WTC11 (cell line): ENCODE data around the gene ACBD5.

Source experiments
- ATF2 ChIP-seq: sonication (generic); formaldehyde crosslinking; IDR thresholded peaks from 2 replicates; pipeline ENCODE4 v1.8.1; 2022; ENCODE audit warnings: low read depth, missing genetic modification reagents, borderline replicate concordance
- ATF3 ChIP-seq: sonication (generic); formaldehyde crosslinking; conservative IDR thresholded peaks from 2 replicates; pipeline ENCODE4 v1.8.1; 2022; ENCODE audit warnings: mild to moderate bottlenecking, missing genetic modification reagents
- CDX4 ChIP-seq: fragments of 250-450 bp; sonication (Bioruptor Pico); IDR thresholded peaks from 2 replicates; pipeline ENCODE4 v1.9.0; 2021; ENCODE audit warnings: moderate library complexity, mild to moderate bottlenecking, inconsistent platforms, borderline replicate concordance
- CREM ChIP-seq: sonication (generic); formaldehyde crosslinking; IDR thresholded peaks from 2 replicates; pipeline ENCODE4 v1.8.1; 2022; ENCODE audit warnings: mild to moderate bottlenecking, missing genetic modification reagents, moderate library complexity
- ELF4 ChIP-seq: sonication (generic); formaldehyde crosslinking; IDR thresholded peaks from 2 replicates; pipeline ENCODE4 v1.8.1; 2022; ENCODE audit warnings: low read depth, mild to moderate bottlenecking, moderate library complexity, missing genetic modification reagents
- FOXJ3 ChIP-seq: sonication (generic); formaldehyde crosslinking; IDR thresholded peaks from 2 replicates; pipeline ENCODE4 v1.9.0; 2021; ENCODE audit warnings: missing genetic modification reagents, mild to moderate bottlenecking, borderline replicate concordance
- FOXK1 ChIP-seq: sonication (generic); formaldehyde crosslinking; IDR thresholded peaks from 2 replicates; pipeline ENCODE4 v1.8.0; 2022; ENCODE audit warnings: mild to moderate bottlenecking, moderate library complexity, missing genetic modification reagents
- IRF2 ChIP-seq: sonication (generic); formaldehyde crosslinking; IDR thresholded peaks from 2 replicates; pipeline ENCODE4 v1.8.0; 2022; ENCODE audit warnings: low read depth, missing genetic modification reagents, borderline replicate concordance
- TP53 ChIP-seq: sonication (generic); formaldehyde crosslinking; IDR thresholded peaks from 2 replicates; pipeline ENCODE4 v1.8.1; 2023; ENCODE audit warnings: mild to moderate bottlenecking, missing genetic modification reagents
- ZMAT4 ChIP-seq: fragments of 250-450 bp; sonication (Bioruptor Pico); IDR thresholded peaks from 2 replicates; pipeline ENCODE4 v1.9.0; 2021; ENCODE audit warnings: mild to moderate bottlenecking
- TF ChIP-seq, protein P1 (sequence below): sonication (generic); formaldehyde crosslinking; IDR thresholded peaks from 2 replicates; pipeline ENCODE4 v1.8.0; 2022; ENCODE audit warnings: missing genetic modification reagents
- TF ChIP-seq, protein P2 (sequence below): fragments of 200-600 bp; IDR thresholded peaks from 2 replicates; pipeline ENCODE4 v1.8.0; 2022; ENCODE audit warnings: antibody characterized with exemption
- TF ChIP-seq, protein P3 (sequence below): sonication (generic); formaldehyde crosslinking; IDR thresholded peaks from 2 replicates; pipeline ENCODE4 v1.8.0; 2022; ENCODE audit warnings: mild to moderate bottlenecking, missing genetic modification reagents

DNA sequence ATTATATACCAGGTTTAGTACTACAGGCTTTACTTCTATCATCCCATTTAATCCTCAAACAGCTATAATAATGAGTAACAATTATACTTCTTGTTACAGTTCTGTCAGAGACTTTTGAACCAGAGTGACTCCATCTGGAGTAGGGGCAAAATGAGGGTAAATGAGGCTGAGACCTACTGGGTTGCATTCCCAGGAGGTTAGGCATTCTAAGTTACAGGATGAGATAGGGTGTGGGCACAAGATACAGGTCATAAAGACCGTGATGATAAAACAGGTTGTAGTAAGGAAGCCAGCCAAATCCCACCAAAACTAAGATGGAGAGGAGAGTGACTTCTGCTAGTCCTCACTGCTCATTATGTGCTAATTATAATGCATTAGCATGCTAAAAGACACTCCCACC lies 90.3 kb downstream of the ACBD5 start:
- TF ChIP-seq, protein P1, sequence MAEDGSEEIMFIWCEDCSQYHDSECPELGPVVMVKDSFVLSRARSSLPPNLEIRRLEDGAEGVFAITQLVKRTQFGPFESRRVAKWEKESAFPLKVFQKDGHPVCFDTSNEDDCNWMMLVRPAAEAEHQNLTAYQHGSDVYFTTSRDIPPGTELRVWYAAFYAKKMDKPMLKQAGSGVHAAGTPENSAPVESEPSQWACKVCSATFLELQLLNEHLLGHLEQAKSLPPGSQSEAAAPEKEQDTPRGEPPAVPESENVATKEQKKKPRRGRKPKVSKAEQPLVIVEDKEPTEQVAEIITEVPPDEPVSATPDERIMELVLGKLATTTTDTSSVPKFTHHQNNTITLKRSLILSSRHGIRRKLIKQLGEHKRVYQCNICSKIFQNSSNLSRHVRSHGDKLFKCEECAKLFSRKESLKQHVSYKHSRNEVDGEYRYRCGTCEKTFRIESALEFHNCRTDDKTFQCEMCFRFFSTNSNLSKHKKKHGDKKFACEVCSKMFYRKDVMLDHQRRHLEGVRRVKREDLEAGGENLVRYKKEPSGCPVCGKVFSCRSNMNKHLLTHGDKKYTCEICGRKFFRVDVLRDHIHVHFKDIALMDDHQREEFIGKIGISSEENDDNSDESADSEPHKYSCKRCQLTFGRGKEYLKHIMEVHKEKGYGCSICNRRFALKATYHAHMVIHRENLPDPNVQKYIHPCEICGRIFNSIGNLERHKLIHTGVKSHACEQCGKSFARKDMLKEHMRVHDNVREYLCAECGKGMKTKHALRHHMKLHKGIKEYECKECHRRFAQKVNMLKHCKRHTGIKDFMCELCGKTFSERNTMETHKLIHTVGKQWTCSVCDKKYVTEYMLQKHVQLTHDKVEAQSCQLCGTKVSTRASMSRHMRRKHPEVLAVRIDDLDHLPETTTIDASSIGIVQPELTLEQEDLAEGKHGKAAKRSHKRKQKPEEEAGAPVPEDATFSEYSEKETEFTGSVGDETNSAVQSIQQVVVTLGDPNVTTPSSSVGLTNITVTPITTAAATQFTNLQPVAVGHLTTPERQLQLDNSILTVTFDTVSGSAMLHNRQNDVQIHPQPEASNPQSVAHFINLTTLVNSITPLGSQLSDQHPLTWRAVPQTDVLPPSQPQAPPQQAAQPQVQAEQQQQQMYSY (CRISPR knock-in tag): no peak
- no peak for TF ChIP-seq ATF3
- TF ChIP-seq, protein P2, sequence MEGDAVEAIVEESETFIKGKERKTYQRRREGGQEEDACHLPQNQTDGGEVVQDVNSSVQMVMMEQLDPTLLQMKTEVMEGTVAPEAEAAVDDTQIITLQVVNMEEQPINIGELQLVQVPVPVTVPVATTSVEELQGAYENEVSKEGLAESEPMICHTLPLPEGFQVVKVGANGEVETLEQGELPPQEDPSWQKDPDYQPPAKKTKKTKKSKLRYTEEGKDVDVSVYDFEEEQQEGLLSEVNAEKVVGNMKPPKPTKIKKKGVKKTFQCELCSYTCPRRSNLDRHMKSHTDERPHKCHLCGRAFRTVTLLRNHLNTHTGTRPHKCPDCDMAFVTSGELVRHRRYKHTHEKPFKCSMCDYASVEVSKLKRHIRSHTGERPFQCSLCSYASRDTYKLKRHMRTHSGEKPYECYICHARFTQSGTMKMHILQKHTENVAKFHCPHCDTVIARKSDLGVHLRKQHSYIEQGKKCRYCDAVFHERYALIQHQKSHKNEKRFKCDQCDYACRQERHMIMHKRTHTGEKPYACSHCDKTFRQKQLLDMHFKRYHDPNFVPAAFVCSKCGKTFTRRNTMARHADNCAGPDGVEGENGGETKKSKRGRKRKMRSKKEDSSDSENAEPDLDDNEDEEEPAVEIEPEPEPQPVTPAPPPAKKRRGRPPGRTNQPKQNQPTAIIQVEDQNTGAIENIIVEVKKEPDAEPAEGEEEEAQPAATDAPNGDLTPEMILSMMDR: no peak
- no peak for TF ChIP-seq IRF2 (CRISPR knock-in tag)
- no peak for TF ChIP-seq ZMAT4 (CRISPR knock-in tag)
- TF ChIP-seq TP53 (CRISPR knock-in tag): no peak
- no peak for TF ChIP-seq CREM
- no peak for TF ChIP-seq CDX4 (CRISPR knock-in tag)
- TF ChIP-seq ELF4 (CRISPR knock-in tag): no peak
- TF ChIP-seq ATF2 (CRISPR knock-in tag): no peak
- TF ChIP-seq FOXK1 (CRISPR knock-in tag): no peak
- TF ChIP-seq FOXJ3 (CRISPR knock-in tag): no peak
- TF ChIP-seq, protein P3, sequence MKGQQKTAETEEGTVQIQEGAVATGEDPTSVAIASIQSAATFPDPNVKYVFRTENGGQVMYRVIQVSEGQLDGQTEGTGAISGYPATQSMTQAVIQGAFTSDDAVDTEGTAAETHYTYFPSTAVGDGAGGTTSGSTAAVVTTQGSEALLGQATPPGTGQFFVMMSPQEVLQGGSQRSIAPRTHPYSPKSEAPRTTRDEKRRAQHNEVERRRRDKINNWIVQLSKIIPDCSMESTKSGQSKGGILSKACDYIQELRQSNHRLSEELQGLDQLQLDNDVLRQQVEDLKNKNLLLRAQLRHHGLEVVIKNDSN: no peak
